H1 (cell line): ENCODE measurements around the gene CSNK2B. TPM values are rescaled to one million over a fixed set of nuclear protein-coding genes. Genes with fewer than 3 reads are reported as not detected.

Experiments
- CTCF ChIA-PET: fragments of 300-600 bp; sonication (Branson Sonifier 250); formaldehyde crosslinking; loops from one replicate; lab custom pipeline; 2021; ENCODE audit not compliant: partially characterized antibody; lab: Charles Lee
- POLR2A ChIA-PET: fragments of 300-600 bp; sonication (Branson Sonifier 250); formaldehyde crosslinking; loops from one replicate; lab custom pipeline; 2021; ENCODE audit warnings: inconsistent platforms; ENCODE audit not compliant: partially characterized antibody; lab: Charles Lee
- DNase-seq, 2 experiments: peaks; one replicate each; pipeline versions ENCODE4 v3.0.0 to v3.0.0-alpha.2; 2010 to 2022; ENCODE audit warnings: low spot score in 2 of 2, low read depth in 1 of 2, mixed read lengths in 1 of 2
- FAIRE-seq: peaks from 2 replicates; lab custom pipeline; 2011; peaks lifted over from hg19 to GRCh38; lab: Jason Lieb, UNC
- H2AFZ ChIP-seq: 2 replicates; pipeline ENCODE4 v1.8.1; 2012; ENCODE audit warnings: low read length, inconsistent platforms
- H2AK5ac ChIP-seq: 2 replicates; pipeline ENCODE4 v1.6.1; 2013; ENCODE audit warnings: low read depth, low read length
- H2BK120ac ChIP-seq: replicated peaks from 2 replicates; pipeline ENCODE3; 2013; ENCODE audit warnings: low read depth, low read length, inconsistent platforms
- H2BK12ac ChIP-seq: 2 replicates; pipeline ENCODE4 v1.6.1; 2013; ENCODE audit warnings: low read depth, low read length
- H2BK15ac ChIP-seq: 2 replicates; pipeline ENCODE4 v1.6.1; 2013; ENCODE audit warnings: low read length
- H2BK20ac ChIP-seq: 2 replicates; pipeline ENCODE4 v1.6.1; 2013; ENCODE audit warnings: low read length
- H2BK5ac ChIP-seq: 2 replicates; pipeline ENCODE4 v1.6.1; 2013; ENCODE audit warnings: low read depth, low read length
- H3K14ac ChIP-seq: 2 replicates; pipeline ENCODE4 v1.6.1; 2013; ENCODE audit warnings: inconsistent platforms; ENCODE audit not compliant: insufficient read length
- H3K18ac ChIP-seq: 2 replicates; pipeline ENCODE4 v1.6.1; 2013; ENCODE audit warnings: low read length; ENCODE audit errors: extremely low read depth
- H3K23ac ChIP-seq: 2 replicates; pipeline ENCODE4 v1.6.1; 2013; ENCODE audit warnings: inconsistent platforms; ENCODE audit not compliant: insufficient read length
- H3K23me2 ChIP-seq: 2 replicates; pipeline ENCODE4 v1.6.1; 2013; ENCODE audit warnings: low read depth, low read length
- H3K27ac ChIP-seq: 2 replicates; pipeline ENCODE4 v1.6.1; 2011; ENCODE audit warnings: low read depth, low read length, inconsistent platforms
- H3K27me3 ChIP-seq, 4 experiments: replicated peaks in 1 of 4; 1 replicate in 1 of 4; 2 replicates in 3 of 4; pipeline versions ENCODE4 v1.6.1 to v1.8.1; 2011 to 2013; ENCODE audit warnings: low read length in 3 of 4, mild to moderate bottlenecking in 3 of 4, inconsistent platforms in 2 of 4, mixed read lengths in 2 of 4, moderate library complexity in 1 of 4; ENCODE audit not compliant: control insufficient read depth in 3 of 4, insufficient read depth in 3 of 4; ENCODE audit errors: extremely low read depth in 1 of 4
- H3K36me3 ChIP-seq, 4 experiments: 2 replicates each; pipeline versions ENCODE4 v1.6.1 to v1.8.1; 2011 to 2013; ENCODE audit warnings: mild to moderate bottlenecking in 4 of 4, low read length in 3 of 4, moderate library complexity in 2 of 4, control low read depth in 1 of 4, inconsistent platforms in 1 of 4; ENCODE audit not compliant: insufficient read depth in 4 of 4, control insufficient read depth in 2 of 4
- H3K4ac ChIP-seq: replicated peaks from 2 replicates; pipeline ENCODE3; 2013; ENCODE audit warnings: low read length, low read depth, mixed read lengths, inconsistent platforms; ENCODE audit not compliant: insufficient read length
- H3K4me1 ChIP-seq, 4 experiments: replicated peaks in 1 of 4; 1 replicate in 1 of 4; 2 replicates in 3 of 4; pipeline versions ENCODE4 v1.6.1 to v1.8.1; 2011 to 2013; ENCODE audit warnings: low read length in 3 of 4, inconsistent platforms in 2 of 4, mixed read lengths in 1 of 4; ENCODE audit not compliant: insufficient read depth in 4 of 4, control insufficient read depth in 3 of 4
- H3K4me2 ChIP-seq, 2 experiments: 2 replicates each; pipeline versions ENCODE4 v1.6.1 to v1.8.1; 2011 to 2013; ENCODE audit warnings: low read depth in 2 of 2, low read length in 2 of 2, control low read depth in 1 of 2, inconsistent platforms in 1 of 2, mild to moderate bottlenecking in 1 of 2; ENCODE audit not compliant: insufficient read depth in 1 of 2
- H3K4me3 ChIP-seq, 4 experiments: fragments of 200-600, 300-600 bp in 1 of 4; sonication (generic), shearing (Covaris generic), sonication (Bioruptor Twin) in 1 of 4; 2 replicates each; pipeline versions ENCODE4 v1.5.1 to v1.8.1; 2011 to 2016; ENCODE audit warnings: low read length in 4 of 4, low read depth in 3 of 4, control low read depth in 2 of 4, inconsistent platforms in 2 of 4, mild to moderate bottlenecking in 2 of 4, mixed read lengths in 1 of 4, moderate library complexity in 1 of 4; ENCODE audit not compliant: insufficient read depth in 2 of 4; ENCODE audit errors: extremely low read depth in 1 of 4
- H3K56ac ChIP-seq: replicated peaks from 2 replicates; pipeline ENCODE3; 2013; ENCODE audit warnings: low read depth, mild to moderate bottlenecking, mixed read lengths, low read length, inconsistent platforms; ENCODE audit not compliant: insufficient read length
- H3K79me1 ChIP-seq: 2 replicates; pipeline ENCODE4 v1.6.1; 2013; ENCODE audit warnings: low read depth, low read length, control low read depth
- H3K79me2 ChIP-seq, 2 experiments: 2 replicates each; pipeline versions ENCODE4 v1.6.1 to v1.8.1; 2012 to 2013; ENCODE audit warnings: low read length in 2 of 2, mild to moderate bottlenecking in 2 of 2, inconsistent platforms in 1 of 2; ENCODE audit not compliant: insufficient read depth in 2 of 2, control insufficient read depth in 1 of 2
- H3K9ac ChIP-seq, 4 experiments: replicated peaks in 1 of 4; 1 replicate in 1 of 4; 2 replicates in 3 of 4; pipeline versions ENCODE4 v1.6.1 to v1.8.1; 2011 to 2013; ENCODE audit warnings: low read depth in 3 of 4, low read length in 3 of 4, control low read depth in 2 of 4, mild to moderate bottlenecking in 2 of 4, moderate library complexity in 2 of 4, inconsistent platforms in 1 of 4; ENCODE audit errors: extremely low read depth in 1 of 4
- H3K9me3 ChIP-seq, 2 experiments: 2 replicates each; pipeline versions ENCODE4 v1.6.1 to v1.8.1; 2012 to 2013; ENCODE audit warnings: mild to moderate bottlenecking in 2 of 2, moderate library complexity in 2 of 2, control low read depth in 1 of 2, inconsistent platforms in 1 of 2, low read depth in 1 of 2, low read length in 1 of 2, mixed read lengths in 1 of 2; ENCODE audit not compliant: insufficient read depth in 2 of 2
- H4K20me1 ChIP-seq, 2 experiments: replicated peaks in 1 of 2; 2 replicates each; pipeline versions ENCODE3 to v1.8.1; 2011 to 2013; ENCODE audit warnings: inconsistent platforms in 2 of 2, low read length in 2 of 2, mild to moderate bottlenecking in 1 of 2; ENCODE audit not compliant: insufficient read depth in 2 of 2, control insufficient read depth in 1 of 2
- H4K5ac ChIP-seq: 2 replicates; pipeline ENCODE4 v1.6.1; 2013; ENCODE audit warnings: low read length, low read depth, mixed read lengths, inconsistent platforms; ENCODE audit not compliant: insufficient read length
- H4K8ac ChIP-seq: 2 replicates; pipeline ENCODE4 v1.8.0; 2013; ENCODE audit warnings: mild to moderate bottlenecking, moderate library complexity, low read length, inconsistent platforms; ENCODE audit not compliant: insufficient read depth; ENCODE audit errors: extremely low read depth
- H4K91ac ChIP-seq: replicated peaks from 2 replicates; pipeline ENCODE3; 2013; ENCODE audit warnings: low read length, mixed read lengths, inconsistent platforms; ENCODE audit not compliant: insufficient read length
- ASH2L ChIP-seq: fragments of 200-600, 300-600 bp; sonication (generic); IDR thresholded peaks from one replicate; pipeline ENCODE4 v1.7.1; 2017; ENCODE audit warnings: low read length
- GABPA ChIP-seq: IDR thresholded peaks from 2 replicates; pipeline ENCODE4 v1.6.1; 2011; ENCODE audit warnings: mild to moderate bottlenecking, low read length, moderate library complexity, borderline replicate concordance; ENCODE audit not compliant: insufficient read depth
- RAD21 ChIP-seq, 2 experiments: IDR thresholded peaks in 1 of 2; conservative IDR thresholded peaks in 1 of 2; 2 replicates each; pipeline ENCODE4 v1.6.1; 2011; ENCODE audit warnings: low read depth in 2 of 2, low read length in 2 of 2, improper control_type of control experiment in 1 of 2, inconsistent platforms in 1 of 2, mild to moderate bottlenecking in 1 of 2, moderate library complexity in 1 of 2
- SUZ12 ChIP-seq: fragments of 200-600 bp; sonication (generic); IDR thresholded peaks from 2 replicates; pipeline ENCODE4 v1.6.1; 2012; ENCODE audit warnings: mild to moderate bottlenecking, inconsistent platforms, low read length, moderate library complexity, mixed read lengths
- WGBS, 2 experiments: shearing (Covaris generic) in 1 of 2; methylation state at CpG; one replicate each; pipeline versions ENCODE4 v1.1.6 to v1.1.7; 2013 to 2015; ENCODE audit warnings: low lambda C conversion rate in 2 of 2, mixed read lengths in 2 of 2, inconsistent platforms in 1 of 2, low coverage in 1 of 2, missing lambda C conversion rate in 1 of 2; ENCODE audit not compliant: insufficient replicate concordance in 2 of 2, insufficient coverage in 1 of 2, insufficient read length in 1 of 2; ENCODE audit errors: extremely low coverage in 1 of 2, missing lambda C conversion rate in 1 of 2; 5-methylcytosine and 5-hydroxymethylcytosine counted together
- polyA plus RNA-seq, 7 experiments: library from polyadenylated mRNA; depleted of rRNA in 3 of 7; stranded (reverse) in 5 of 7; unstranded in 2 of 7; fragments of >200 nt in 5 of 7; fragments of 200-250 nt in 2 of 7; gene quantifications; 1 replicate in 5 of 7; 2 replicates in 1 of 7; 4 replicates in 1 of 7; pipeline versions ENCODE4 v1.2.1 to v1.2.3, GENCODE V29; 2011 to 2013; ENCODE audit warnings: missing spikeins in 2 of 7, mixed read lengths in 2 of 7
- total RNA-seq: library from RNA; stranded (reverse); fragmentation: NEBNext Ultra II Directional; extraction: Animal tissue kit (Norgen Biotek cat#: 25700); gene quantifications from 2 replicates; pipeline ENCODE4 v1.2.1, GENCODE V29; 2021

CSNK2B gene
- total and polyA plus RNA-seq, 2 of the 8 experiments (the other 6 are each of a cell fraction or from before 2014, with no cell fraction given): 169 to 208 TPM

- Histone ChIP-seq H3K56ac (no peak overlapping the region), H3K36me3 (peaks cover 0 to 3% (median 0%) of the 10 kb centered on the region in 4 experiments; a peak in 1 of 8 replicates), H3K4me1 (peaks cover 2 to 12% (median 8%) of the 10 kb centered on the region in 4 experiments; a peak in 6 of 7 replicates), H2BK12ac (no peak overlapping the region), H4K20me1 (no peaks in the 10 kb centered on the region), H3K14ac (no peak overlapping the region), H2BK20ac (0 out of 2 replicates have a peak overlapping the region, but pooled peaks have one; percentile 9), H3K4me3 (no peak overlapping the region), H3K4me2 (no peak overlapping the region), H3K27me3 (no peaks in the 10 kb centered on the region), H2BK15ac (peak overlapping the region; percentile 96; the same call in 1 of the 2 replicates), H3K23ac (no peak overlapping the region), H2BK120ac (no peak overlapping the region), H2BK5ac (no peak overlapping the region), H4K91ac (no peak overlapping the region), H3K18ac (no peak overlapping the region), H3K4ac (no peak overlapping the region), H3K9me3 (no peaks in the 10 kb centered on the region), H4K5ac (no peak overlapping the region), H2AFZ (no peak overlapping the region), H3K23me2 (peaks cover 8% of the 10 kb centered on the region; the same call in 1 of the 2 replicates), H3K79me2 (peaks cover 8 to 10% of the 10 kb centered on the region in 2 experiments), H3K9ac (no peak overlapping the region), H4K8ac (no peak overlapping the region), H3K27ac (no peak overlapping the region), H2AK5ac (no peak overlapping the region), H3K79me1 (no peaks in the 10 kb centered on the region)
- ChIA-PET CTCF (interaction anchor here (1.0 to 4.5 kb wide), 7 partner anchors 11 to 124 kb away, joined by 3 to 45 read pairs (median 7); partner anchors contain the start of genes DDX39B and LTB), POLR2A (interaction anchor here (1.1 to 34.9 kb wide), 6 partner anchors 10 to 123 kb away, joined by 4 to 883 read pairs (median 4); partner anchors contain the start of genes APOM, BAG6, C6orf47 and CSNK2B)
- TF ChIP-seq SUZ12: no peak
- no peak for TF ChIP-seq RAD21 (IDR thresholded peaks at IDR 0.05 in 1 of 2, conservative IDR thresholded peaks at IDR 0.05 in 1 of 2; ENCODE audit: low read depth in 2 of 2, low read length in 2 of 2)
- TF ChIP-seq ASH2L: no peak
- TF ChIP-seq GABPA: no peak
- DNase-seq (no peak), FAIRE-seq (no peak)
- 93% methylated on average over 2 of the region's 2 CpGs; no CpG with 5 or more reads in 1 of the 2 experiments for WGBS, 2 experiments
These were observed 48.9 kb upstream of the CSNK2B start for GRCh38 chr6:31617010-31617409.
